CD4-positive, alpha-beta T cell (primary cell): ENCODE measurements around the gene MAB21L4. TPM values are rescaled to one million over a fixed set of nuclear protein-coding genes. Genes with fewer than 3 reads are reported as not detected.

Experiments used
- ATAC-seq: fragments of 200-7000 bp; cut with Tn5 transposase; one replicate; pipeline ENCODE4 v1.10.0; 2022; ENCODE audit warnings: mild to moderate bottlenecking; ENCODE audit not compliant: poor library complexity
- CTCF ChIA-PET: fragments of 350-600 bp; sonication (Branson Sonifier 250); formaldehyde crosslinking; loops from one replicate; lab custom pipeline; 2021; ENCODE audit warnings: antibody characterized with exemption, inconsistent platforms; lab: Charles Lee
- POLR2A ChIA-PET: fragments of 350-600 bp; sonication (Branson Sonifier 250); formaldehyde crosslinking; loops from one replicate; lab custom pipeline; 2021; ENCODE audit warnings: antibody characterized with exemption, inconsistent platforms; lab: Charles Lee
- DNase-seq, 14 experiments: peaks; one replicate each; pipeline ENCODE4 v3.0.0-alpha.2; 2013 to 2020; ENCODE audit warnings: mixed read lengths in 2 of 14
- H3K27ac ChIP-seq, 2 donors: one replicate each; pipeline versions ENCODE4 v1.5.1 to v1.7.0; 2013; ENCODE audit warnings: low read length in 2 of 2, low read depth in 1 of 2, mild to moderate bottlenecking in 1 of 2
- H3K27me3 ChIP-seq, 2 experiments: 1 replicate in 1 of 2; 2 replicates in 1 of 2; pipeline versions ENCODE4 v1.6.1 to v1.7.0; 2013; ENCODE audit warnings: low read length in 2 of 2, control low read depth in 1 of 2, mild to moderate bottlenecking in 1 of 2, moderate library complexity in 1 of 2; ENCODE audit not compliant: insufficient read depth in 2 of 2, control insufficient read depth in 1 of 2
- H3K36me3 ChIP-seq: one replicate; pipeline ENCODE4 v1.6.1; 2013; ENCODE audit warnings: low read length, control low read depth; ENCODE audit not compliant: insufficient read depth
- H3K4me1 ChIP-seq: one replicate; pipeline ENCODE4 v1.6.1; 2013; ENCODE audit warnings: low read length, control low read depth; ENCODE audit not compliant: insufficient read depth
- H3K4me3 ChIP-seq: one replicate; pipeline ENCODE4 v1.5.1; 2013; ENCODE audit warnings: mild to moderate bottlenecking, low read length, moderate library complexity
- H3K9me3 ChIP-seq, 2 experiments: 1 replicate in 1 of 2; 2 replicates in 1 of 2; pipeline versions ENCODE4 v1.6.1 to v1.7.0; 2013; ENCODE audit warnings: low read length in 2 of 2, mild to moderate bottlenecking in 2 of 2, control low read depth in 1 of 2, moderate library complexity in 1 of 2; ENCODE audit not compliant: control insufficient read depth in 1 of 2, insufficient read depth in 1 of 2
- H3K27ac Mint-ChIP-seq: one replicate; pipeline ENCODE4 v1.8.0; 2020; ENCODE audit warnings: mixed read lengths
- H3K27me3 Mint-ChIP-seq: one replicate; pipeline ENCODE4 v1.8.0; 2021; ENCODE audit warnings: mixed read lengths
- H3K36me3 Mint-ChIP-seq: one replicate; pipeline ENCODE4 v1.8.0; 2021; ENCODE audit warnings: low read depth, mixed read lengths
- H3K4me1 Mint-ChIP-seq: one replicate; pipeline ENCODE4 v1.8.0; 2021; ENCODE audit warnings: low read depth, mixed read lengths
- H3K4me3 Mint-ChIP-seq: one replicate; pipeline ENCODE4 v1.8.0; 2020; ENCODE audit warnings: mild to moderate bottlenecking, mixed read lengths
- H3K9me3 Mint-ChIP-seq: one replicate; pipeline ENCODE4 v1.8.0; 2020; ENCODE audit warnings: mixed read lengths
- CTCF ChIP-seq: fragments of 200-600 bp; IDR thresholded peaks from one replicate; pipeline ENCODE4 v1.8.0; 2022; ENCODE audit warnings: antibody characterized with exemption, mild to moderate bottlenecking
- intact Hi-C, 2 experiments: fragments of 100-400 bp; cut with DNase I in 1 of 2; cut with micrococcal nuclease in 1 of 2; formaldehyde crosslinking; loops; one replicate each; pipeline versions ENCODE4 v1.15.1 to v1.9.0; 2023 to 2025; cut with DNase I, micrococcal nuclease
- total RNA-seq, 174 experiments: library from RNA in 2 of 174; stranded (reverse) in 2 of 174; gene quantifications; one replicate each; pipeline ENCODE4 v1.2.3 and lab custom pipeline; 2021 to 2026

MAB21L4 gene
- total RNA-seq, 2 experiments from 2014 or later = not detected

GRCh38 chr2:240928476-240929363, 32.8 kb upstream of the MAB21L4 start:
- Mint-ChIP-seq H3K4me1 (no peaks in the 10 kb centered on the region), H3K27me3 (no peaks in the 10 kb centered on the region), H3K27ac (no peak overlapping the region), H3K4me3 (no peak overlapping the region), H3K9me3 (no peaks in the 10 kb centered on the region), H3K36me3 (no peaks in the 10 kb centered on the region)
- DNase-seq = peak in 2 of 14 experiments; percentile 7 to 15
- ChIA-PET POLR2A (no interaction called here), CTCF (interaction anchor here (0.6 kb wide), 1 partner anchor 527 kb away, joined by 3 read pairs; no protein-coding TSS in a partner anchor)
- intact Hi-C loops = no loop called here
- ATAC-seq = no peak
- peaks cover 0 to 5% of the 10 kb centered on the region in 2 experiments for H3K9me3 ChIP-seq
- no peaks in the 10 kb centered on the region for H3K4me1 ChIP-seq
- no peak for TF ChIP-seq CTCF
- H3K27me3 ChIP-seq = no peaks in the 10 kb centered on the region
- H3K27ac ChIP-seq = no peak overlapping the region
- no peaks in the 10 kb centered on the region for H3K36me3 ChIP-seq
- no peak overlapping the region for H3K4me3 ChIP-seq

DNA sequence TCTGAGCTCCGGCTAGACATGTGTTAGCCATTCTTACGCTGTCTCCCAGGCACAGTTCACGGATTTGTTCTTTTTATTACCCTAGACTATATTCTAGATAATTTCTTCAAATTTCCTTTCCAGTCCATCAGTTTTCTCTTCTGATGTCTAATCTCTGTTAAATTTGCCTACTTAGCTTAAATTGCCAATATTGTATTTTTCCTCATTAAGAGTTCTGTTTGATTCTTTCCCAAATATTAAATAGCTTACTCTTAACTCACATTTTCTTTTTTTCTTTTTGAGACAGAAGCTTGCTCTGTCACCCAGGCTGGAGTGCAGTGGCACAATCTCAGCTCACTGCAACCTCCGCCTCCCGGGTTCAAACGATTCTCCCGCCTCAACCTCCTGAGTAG, 31.4 kb upstream of the MAB21L4 start:
- Histone ChIP-seq H3K4me1 (no peaks in the 10 kb centered on the region), H3K4me3 (no peak overlapping the region), H3K9me3 (no peaks in the 10 kb centered on the region), H3K36me3 (no peaks in the 10 kb centered on the region), H3K27ac (no peak overlapping the region), H3K27me3 (no peaks in the 10 kb centered on the region)
- Mint-ChIP-seq H3K27me3 (no peaks in the 10 kb centered on the region), H3K4me3 (no peak overlapping the region), H3K9me3 (no peaks in the 10 kb centered on the region), H3K4me1 (no peaks in the 10 kb centered on the region), H3K36me3 (no peaks in the 10 kb centered on the region), H3K27ac (no peak overlapping the region)
- intact Hi-C loops = no loop called here
- DNase-seq (no peak), ATAC-seq (no peak)
- POLR2A ChIA-PET = no interaction called here
- no peak for TF ChIP-seq CTCF
- CTCF ChIA-PET = no interaction called here

- Mint-ChIP-seq H3K36me3 (no peaks in the 10 kb centered on the region), H3K9me3 (no peaks in the 10 kb centered on the region), H3K4me3 (no peak overlapping the region), H3K27me3 (no peaks in the 10 kb centered on the region), H3K4me1 (no peaks in the 10 kb centered on the region), H3K27ac (no peak overlapping the region)
- TF ChIP-seq CTCF = no peak
- no peaks in the 10 kb centered on the region for H3K27me3 ChIP-seq
- H3K9me3 ChIP-seq = no peaks in the 10 kb centered on the region
- ChIA-PET CTCF (no interaction called here), POLR2A (no interaction called here)
- peak in 2 of 14 experiments; percentile 7 to 20 for DNase-seq
- H3K4me3 ChIP-seq = no peak overlapping the region
- intact Hi-C loops = no loop called here
- H3K36me3 ChIP-seq = no peaks in the 10 kb centered on the region
- H3K4me1 ChIP-seq = no peaks in the 10 kb centered on the region
- no peak overlapping the region for H3K27ac ChIP-seq
- no peak for ATAC-seq
These were observed 30.8 kb upstream of the MAB21L4 start for GRCh38 chr2:240926516-240927389.
